IgD-negative memory B cell (primary cell): ENCODE data around the gene MT1E. TPM values are rescaled to one million over a fixed set of nuclear protein-coding genes. Genes with fewer than 3 reads are reported as not detected.
"Not testable (repeated sequence)": the region's sequence is repeated elsewhere in the genome, so short reads cannot be mapped to it uniquely, and the experiment has no call there.

Experiments
- H3K27ac Mint-ChIP-seq, 3 donors: one replicate each; pipeline ENCODE4 v1.8.0; 2020 to 2022; ENCODE audit warnings: mild to moderate bottlenecking in 3 of 3, mixed read lengths in 3 of 3, moderate library complexity in 1 of 3
- H3K27me3 Mint-ChIP-seq: one replicate; pipeline ENCODE4 v1.8.0; 2021; ENCODE audit warnings: mixed read lengths
- H3K36me3 Mint-ChIP-seq: one replicate; pipeline ENCODE4 v1.8.0; 2020; ENCODE audit warnings: mild to moderate bottlenecking, mixed read lengths
- H3K4me1 Mint-ChIP-seq, 3 donors: one replicate each; pipeline ENCODE4 v1.8.0; 2020 to 2022; ENCODE audit warnings: mixed read lengths in 3 of 3, mild to moderate bottlenecking in 1 of 3
- H3K4me3 Mint-ChIP-seq, 4 donors: one replicate each; pipeline ENCODE4 v1.8.0; 2020 to 2022; ENCODE audit warnings: mild to moderate bottlenecking in 4 of 4, mixed read lengths in 4 of 4, moderate library complexity in 3 of 4
- H3K9me3 Mint-ChIP-seq, 3 donors: one replicate each; pipeline ENCODE4 v1.8.0; 2020 to 2021; ENCODE audit warnings: mixed read lengths in 3 of 3, mild to moderate bottlenecking in 1 of 3
- polyA plus RNA-seq: library from polyadenylated mRNA; unstranded; fragments of 300-500 nt; fragmentation: Illumina TruSeq; gene quantifications from one replicate; pipeline ENCODE4 v1.2.3, GENCODE V29; 2021

The MT1E gene
- polyA plus RNA-seq, 1 donor from 2014 or later: 0.49 TPM

GRCh38 chr16:56611281-56611833 is 14.2 kb upstream of the MT1E start:
- Mint-ChIP-seq H3K4me3 (peak overlapping the region in 3 of 4 donors; percentile 30 to 73 (median 71)), H3K9me3 (no peaks in the 10 kb centered on the region), H3K4me1 (peaks cover 18 to 27% (median 19%) of the 10 kb centered on the region in 3 donors), H3K36me3 (no peaks in the 10 kb centered on the region), H3K27me3 (no peaks in the 10 kb centered on the region), H3K27ac (peak overlapping the region; percentile 62 to 92 (median 76))

- Mint-ChIP-seq H3K4me1 (peaks cover 15 to 29% (median 19%) of the 10 kb centered on the region in 3 donors), H3K27me3 (peaks cover 18% of the 10 kb centered on the region), H3K36me3 (no peaks in the 10 kb centered on the region), H3K9me3 (no peaks in the 10 kb centered on the region), H3K4me3 (no peak overlapping the region), H3K27ac (no peak overlapping the region)
Observed at GRCh38 chr16:56613706-56614105, 11.9 kb upstream of the MT1E start.

GRCh38 chr16:56614549-56614991 is 11.0 kb upstream of the MT1E start:
- H3K4me1 Mint-ChIP-seq: peaks cover 10 to 21% (median 14%) of the 10 kb centered on the region in 3 donors

GRCh38 chr16:56615353-56615752 is 10.2 kb upstream of the MT1E start:
- peaks cover 6 to 17% (median 9%) of the 10 kb centered on the region in 3 donors for H3K4me1 Mint-ChIP-seq
- peaks cover 1% of the 10 kb centered on the region for H3K36me3 Mint-ChIP-seq
- H3K4me3 Mint-ChIP-seq: no peak overlapping the region
- H3K9me3 Mint-ChIP-seq: no peaks in the 10 kb centered on the region
- no peak overlapping the region for H3K27ac Mint-ChIP-seq
- H3K27me3 Mint-ChIP-seq: peaks cover 23% of the 10 kb centered on the region

More at GRCh38 chr16:56614549-56614991, 11.0 kb upstream of the MT1E start:
- H3K27ac Mint-ChIP-seq: no peak overlapping the region
- H3K27me3 Mint-ChIP-seq: peaks cover 22% of the 10 kb centered on the region
- no peaks in the 10 kb centered on the region for H3K9me3 Mint-ChIP-seq
- no peaks in the 10 kb centered on the region for H3K36me3 Mint-ChIP-seq
- no peak overlapping the region for H3K4me3 Mint-ChIP-seq

GRCh38 chr16:56616608-56617211 is 8.9 kb upstream of the MT1E start:
- Mint-ChIP-seq H3K27ac (no peak overlapping the region), H3K4me1 (peaks cover 0 to 7% (median under 1%) of the 10 kb centered on the region in 3 donors), H3K36me3 (peaks cover 2% of the 10 kb centered on the region), H3K27me3 (peaks cover 25% of the 10 kb centered on the region), H3K4me3 (peak overlapping the region in 2 of 4 donors; percentile 41 to 83), H3K9me3 (no peaks in the 10 kb centered on the region)

GRCh38 chr16:56617212-56618085 is 8.1 kb upstream of the MT1E start:
- peak overlapping the region in 3 of 4 donors; percentile 41 to 83 (median 74) for H3K4me3 Mint-ChIP-seq
- H3K27ac Mint-ChIP-seq: no peak overlapping the region
- peaks cover 25% of the 10 kb centered on the region for H3K27me3 Mint-ChIP-seq
- no peaks in the 10 kb centered on the region for H3K9me3 Mint-ChIP-seq
- H3K4me1 Mint-ChIP-seq: peaks cover 0 to 7% (median 2%) of the 10 kb centered on the region in 3 donors
- H3K36me3 Mint-ChIP-seq: peaks cover 3% of the 10 kb centered on the region

GRCh38 chr16:56618138-56618537 is 7.4 kb upstream of the MT1E start:
- Mint-ChIP-seq H3K27me3 (peaks cover 25% of the 10 kb centered on the region), H3K4me1 (peaks cover 0 to 7% (median 2%) of the 10 kb centered on the region in 3 donors), H3K36me3 (peaks cover 3% of the 10 kb centered on the region), H3K27ac (no peak overlapping the region), H3K4me3 (peak overlapping the region in 1 of 4 donors; percentile 39), H3K9me3 (no peaks in the 10 kb centered on the region)

GRCh38 chr16:56620339-56620897 is 5.2 kb upstream of the MT1E start:
- H3K27ac Mint-ChIP-seq: peak overlapping the region in 1 of 3 donors; percentile 60
- no peak overlapping the region for H3K4me3 Mint-ChIP-seq
- H3K27me3 Mint-ChIP-seq: peaks cover 39% of the 10 kb centered on the region
- no peaks in the 10 kb centered on the region for H3K9me3 Mint-ChIP-seq
- H3K36me3 Mint-ChIP-seq: peaks cover 3% of the 10 kb centered on the region
- peaks cover 0 to 12% (median 7%) of the 10 kb centered on the region in 3 donors for H3K4me1 Mint-ChIP-seq

GRCh38 chr16:56621665-56622445 is 3.7 kb upstream of the MT1E start:
- Mint-ChIP-seq H3K4me1 (peaks cover 0 to 13% (median 10%) of the 10 kb centered on the region in 3 donors), H3K27me3 (peaks cover 45% of the 10 kb centered on the region)
- H3K4me3 Mint-ChIP-seq, H3K27ac Mint-ChIP-seq, H3K9me3 Mint-ChIP-seq, H3K36me3 Mint-ChIP-seq: not testable (repeated sequence)

- peaks cover 37% of the 10 kb centered on the region for H3K27me3 Mint-ChIP-seq
- H3K27ac Mint-ChIP-seq, H3K4me1 Mint-ChIP-seq, H3K9me3 Mint-ChIP-seq, H3K36me3 Mint-ChIP-seq, H3K4me3 Mint-ChIP-seq: not testable (repeated sequence)
Observed at GRCh38 chr16:56623184-56623583, 2.4 kb upstream of the MT1E start.

GRCh38 chr16:56623637-56624036 is 1.9 kb upstream of the MT1E start:
- H3K4me3 Mint-ChIP-seq: no peak overlapping the region
- H3K36me3 Mint-ChIP-seq: peaks cover 3% of the 10 kb centered on the region
- no peak overlapping the region for H3K27ac Mint-ChIP-seq
- H3K9me3 Mint-ChIP-seq: no peaks in the 10 kb centered on the region
- H3K4me1 Mint-ChIP-seq: peaks cover 0 to 10% (median 8%) of the 10 kb centered on the region in 3 donors
- peaks cover 33% of the 10 kb centered on the region for H3K27me3 Mint-ChIP-seq

- Mint-ChIP-seq H3K27me3 (peaks cover 29% of the 10 kb centered on the region), H3K9me3 (no peaks in the 10 kb centered on the region), H3K4me3 (peak overlapping the region; percentile 45 to 91 (median 78)), H3K27ac (no peak overlapping the region), H3K36me3 (peaks cover 2% of the 10 kb centered on the region), H3K4me1 (peaks cover 6 to 16% (median 14%) of the 10 kb centered on the region in 3 donors)
Observed at GRCh38 chr16:56625943-56626654, 518 bp downstream of the MT1E start.

- no peak overlapping the region for H3K27ac Mint-ChIP-seq
- peaks cover 1% of the 10 kb centered on the region for H3K36me3 Mint-ChIP-seq
- no peaks in the 10 kb centered on the region for H3K9me3 Mint-ChIP-seq
- H3K4me3 Mint-ChIP-seq: no peak overlapping the region
- H3K27me3 Mint-ChIP-seq: peaks cover 30% of the 10 kb centered on the region
- peaks cover 6 to 16% (median 14%) of the 10 kb centered on the region in 3 donors for H3K4me1 Mint-ChIP-seq
Observed at GRCh38 chr16:56626685-56627084, 1.1 kb downstream of the MT1E start.
